H7 (cell line): ENCODE results near the gene HAGH. TPM values are rescaled to one million over a fixed set of nuclear protein-coding genes. Genes with fewer than 3 reads are reported as not detected.
"Not testable (repeated sequence)": the region's sequence is repeated elsewhere in the genome, so short reads cannot be mapped to it uniquely, and the experiment has no call there.

Experiments
- DNase-seq: peaks from one replicate; pipeline ENCODE4 v3.0.0; 2012
- H3K27me3 ChIP-seq: 2 replicates; pipeline ENCODE4 v1.6.0; 2011; ENCODE audit warnings: mild to moderate bottlenecking, low read length; ENCODE audit not compliant: control insufficient read depth, insufficient read depth
- H3K36me3 ChIP-seq: replicated peaks from 2 replicates; pipeline ENCODE4 v1.5.1; 2011; ENCODE audit warnings: low read length; ENCODE audit not compliant: control insufficient read depth, insufficient read depth
- H3K4me3 ChIP-seq: 2 replicates; pipeline ENCODE4 v1.5.1; 2011; ENCODE audit warnings: low read depth, mild to moderate bottlenecking, control low read depth, low read length, moderate library complexity; ENCODE audit not compliant: insufficient read depth
- total RNA-seq: library from RNA; depleted of rRNA; stranded (reverse); fragments of >200 nt; shearing (Covaris generic); gene quantifications from 2 replicates; pipeline ENCODE4 v1.2.3, GENCODE V29; 2014; rRNA removed

Gene HAGH
- 45.6 and 51.8 TPM in 2 replicates for total RNA-seq

DNA sequence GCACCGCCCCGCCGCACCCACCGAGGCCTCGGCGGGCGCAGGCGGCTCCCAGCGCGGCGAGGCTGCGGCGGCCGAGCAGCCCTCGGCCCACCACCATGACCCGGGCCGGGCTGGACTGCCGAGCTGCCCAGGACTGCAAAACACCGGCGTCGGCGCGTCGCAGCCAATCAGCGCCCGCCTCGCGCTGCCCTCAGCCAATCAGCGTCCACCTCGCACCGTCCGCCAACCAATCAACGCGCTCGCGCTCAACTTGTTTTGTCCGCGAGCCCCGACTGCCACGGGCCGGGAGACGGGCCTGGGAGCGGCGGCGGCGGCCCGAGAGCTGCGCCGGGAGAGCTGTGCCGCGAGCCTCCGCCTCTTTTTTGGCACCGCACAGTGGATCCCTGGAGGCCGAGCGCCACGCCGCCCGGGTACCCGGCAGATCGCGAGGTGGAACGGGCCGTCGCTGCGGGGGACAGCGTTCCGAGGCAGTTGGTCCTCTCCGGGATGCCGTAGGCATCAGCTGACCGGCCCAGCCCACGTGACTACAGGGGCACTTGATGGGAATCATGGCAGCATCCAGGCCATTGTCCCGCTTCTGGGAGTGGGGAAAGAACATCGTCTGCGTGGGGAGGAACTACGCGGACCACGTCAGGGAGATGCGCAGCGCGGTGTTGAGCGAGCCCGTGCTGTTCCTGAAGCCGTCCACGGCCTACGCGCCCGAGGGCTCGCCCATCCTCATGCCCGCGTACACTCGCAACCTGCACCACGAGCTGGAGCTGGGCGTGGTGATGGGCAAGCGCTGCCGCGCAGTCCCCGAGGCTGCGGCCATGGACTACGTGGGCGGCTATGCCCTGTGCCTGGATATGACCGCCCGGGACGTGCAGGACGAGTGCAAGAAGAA is at the start of gene HAGH, which contains the start of gene FAHD1:
Gene HAGH (minus strand): TSS at position 135 of the 883 bp plus-strand sequence. CDS start 38 bp downstream, at position 97.
Gene FAHD1 (plus strand): TSS at position 516 of the 883 bp plus-strand sequence. CDS start 33 bp downstream, at position 549.
- DNase-seq = peak; percentile 100
- Histone ChIP-seq H3K4me3 (peak within 1 kb of the TSS; percentile 96), H3K36me3 (peaks cover 1% of the 10 kb centered on the region), H3K27me3 (peaks cover 2% of the 10 kb centered on the region; the same call in 1 of the 2 replicates)

DNA sequence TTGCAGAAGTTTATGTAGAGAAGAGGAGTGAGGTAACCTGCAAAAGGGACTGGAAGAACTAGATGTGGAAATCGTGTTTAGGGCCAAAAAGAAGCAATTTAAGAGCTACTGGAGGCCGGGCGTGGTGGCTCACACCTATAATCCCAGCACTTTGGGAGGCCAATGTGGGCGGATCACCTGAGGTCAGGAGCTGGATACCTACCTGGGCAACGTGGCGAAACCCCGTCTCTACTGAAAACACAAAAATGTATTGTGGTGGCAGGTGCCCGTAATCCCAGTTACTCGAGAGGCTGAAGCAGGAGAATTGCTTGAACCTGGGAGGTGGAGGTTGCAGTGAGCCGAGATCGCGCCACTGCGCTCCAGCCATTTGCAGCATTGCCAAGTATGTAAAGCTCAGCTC is 49.4 kb upstream of the HAGH start:
- peaks cover 18% of the 10 kb centered on the region for H3K27me3 ChIP-seq
- not testable (repeated sequence) for DNase-seq, H3K36me3 ChIP-seq, H3K4me3 ChIP-seq

DNA sequence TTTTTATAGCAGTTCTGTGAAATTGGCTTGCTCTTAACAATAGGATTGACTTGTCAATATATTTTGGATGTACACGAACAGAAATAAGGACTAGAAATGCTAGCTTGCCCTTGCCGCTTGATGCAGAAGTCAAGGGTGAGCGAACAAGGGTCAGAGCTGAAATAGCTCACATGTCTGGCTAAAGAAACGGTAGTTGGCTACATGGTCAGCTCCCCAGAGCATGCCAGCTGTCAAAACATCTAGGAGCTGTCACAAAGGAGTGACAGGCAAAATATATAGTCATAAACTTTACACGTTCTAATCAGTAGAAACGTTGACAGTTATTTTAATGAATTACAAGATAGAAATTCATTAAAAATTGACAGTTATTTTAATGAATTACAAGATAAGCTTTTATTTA is 48.2 kb upstream of the HAGH start:
- Histone ChIP-seq H3K36me3 (no peaks in the 10 kb centered on the region), H3K27me3 (peaks cover 18% of the 10 kb centered on the region), H3K4me3 (no peak overlapping the region)
- DNase-seq = no peak

DNA sequence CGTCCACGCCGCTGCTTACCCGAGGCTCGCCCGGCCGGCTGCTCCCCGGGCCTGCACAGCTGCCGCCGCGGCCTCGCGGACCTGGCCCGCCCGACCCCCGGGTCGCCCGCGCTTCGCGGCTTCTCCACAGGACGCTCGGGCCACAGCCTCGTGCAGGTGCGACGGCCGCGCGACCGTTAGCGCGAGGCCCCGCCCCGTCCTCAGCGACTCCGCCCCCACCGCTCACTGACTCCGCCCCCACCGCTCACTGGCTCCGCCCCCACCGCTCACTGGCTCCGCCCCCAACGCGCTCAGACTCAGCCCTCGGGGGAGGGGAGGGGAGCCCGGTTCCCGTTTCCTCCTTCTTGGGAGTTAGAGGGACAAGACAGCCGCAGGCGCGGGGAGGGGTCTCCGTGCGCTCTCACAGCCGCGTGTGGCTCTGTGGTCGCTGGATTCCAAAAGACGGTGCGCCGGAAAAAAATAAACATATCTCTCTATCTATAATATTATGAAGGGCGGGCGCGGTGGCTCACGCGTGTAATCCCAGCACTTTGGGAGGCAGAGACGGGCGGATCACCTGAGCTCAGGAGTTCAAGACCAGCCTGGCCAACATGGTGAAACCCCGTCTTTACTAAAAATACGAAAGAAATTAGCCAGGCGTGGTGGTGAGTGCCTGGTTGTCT is 45.5 kb upstream of the HAGH start, which contains the start of gene MEIOB:
Gene MEIOB (minus strand): TSS at position 191 of the 662 bp plus-strand sequence. CDS start 3,989 bp downstream, outside the sequence.
- DNase-seq = peak; percentile 95
- H3K27me3 ChIP-seq = peaks cover 15% of the 10 kb centered on the region
- H3K36me3 ChIP-seq = no peaks in the 10 kb centered on the region
- H3K4me3 ChIP-seq = peak within 1 kb of the TSS; percentile 43

DNA sequence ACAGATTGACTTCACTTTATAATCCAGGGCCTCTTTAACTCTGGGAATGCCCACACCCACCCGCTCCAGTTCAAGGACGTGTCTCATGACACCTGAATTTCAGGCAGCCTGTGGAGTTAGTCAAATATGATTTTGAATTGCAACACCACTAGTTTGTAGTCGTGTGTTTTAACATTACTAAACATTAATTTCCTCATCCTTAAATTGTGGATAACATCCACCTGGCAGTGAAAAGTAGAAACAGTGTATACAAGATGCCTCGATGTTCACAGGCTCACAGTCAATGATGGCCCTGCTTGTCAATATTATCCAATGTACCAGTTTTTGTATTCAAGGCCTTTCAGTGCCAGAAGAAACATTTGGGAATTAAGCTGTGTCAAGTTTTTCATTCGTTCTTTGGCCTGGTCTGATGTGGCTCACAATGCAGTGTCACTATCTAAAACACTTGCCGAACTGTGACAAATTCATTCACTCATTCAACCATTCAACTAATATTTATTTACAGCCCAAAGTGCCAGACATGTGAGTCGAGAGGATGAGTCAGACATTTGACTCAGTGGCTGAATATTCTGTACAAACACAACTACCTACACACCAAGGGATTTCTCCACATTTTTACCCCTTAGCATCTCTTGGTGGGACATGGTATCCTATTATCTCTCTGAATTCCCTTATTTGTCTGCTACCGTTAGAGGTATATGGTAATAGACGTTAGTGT is 43.9 kb upstream of the HAGH start:
- peaks cover 15% of the 10 kb centered on the region for H3K27me3 ChIP-seq
- no peak overlapping the region for H3K4me3 ChIP-seq
- no peaks in the 10 kb centered on the region for H3K36me3 ChIP-seq
- DNase-seq = no peak

DNA sequence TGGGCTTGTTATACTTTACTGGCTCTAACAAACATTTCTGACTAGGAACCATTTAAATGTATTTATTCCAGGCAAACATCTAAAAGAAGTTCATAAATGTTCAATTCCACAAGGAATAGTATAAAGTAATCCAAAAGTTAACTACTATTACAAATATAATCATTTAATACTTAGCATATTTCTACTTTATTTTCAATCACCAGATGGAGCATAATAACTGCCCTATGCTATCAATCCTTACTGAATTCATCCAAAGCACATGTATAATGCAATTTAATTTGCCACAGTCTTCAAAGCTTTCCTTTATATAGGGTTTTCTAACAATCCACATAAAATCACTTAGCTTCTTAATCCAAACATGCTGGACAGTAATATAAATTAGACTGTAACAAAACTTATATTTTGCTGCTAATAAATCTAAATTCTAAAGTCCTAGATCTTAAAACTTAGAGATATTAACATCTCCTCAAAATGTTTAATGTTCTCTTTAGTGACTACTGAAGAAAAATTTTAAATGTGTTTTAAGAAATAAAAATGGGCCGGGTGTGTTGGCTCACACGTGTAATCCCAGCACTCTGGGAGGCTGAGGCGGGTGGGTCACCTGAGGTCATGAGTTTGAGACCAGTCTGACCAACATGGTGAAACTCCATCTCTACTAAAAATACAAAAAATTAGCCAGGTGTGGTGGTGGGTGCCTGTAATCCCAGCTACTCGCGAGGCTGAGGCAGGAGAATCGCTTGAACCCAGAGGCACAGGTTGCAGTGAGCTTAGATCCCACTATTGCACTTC is 39.5 kb upstream of the HAGH start:
- no peak for DNase-seq
- H3K4me3 ChIP-seq = no peak overlapping the region
- no peaks in the 10 kb centered on the region; the same call in 1 of the 2 replicates for H3K27me3 ChIP-seq
- no peaks in the 10 kb centered on the region for H3K36me3 ChIP-seq

DNA sequence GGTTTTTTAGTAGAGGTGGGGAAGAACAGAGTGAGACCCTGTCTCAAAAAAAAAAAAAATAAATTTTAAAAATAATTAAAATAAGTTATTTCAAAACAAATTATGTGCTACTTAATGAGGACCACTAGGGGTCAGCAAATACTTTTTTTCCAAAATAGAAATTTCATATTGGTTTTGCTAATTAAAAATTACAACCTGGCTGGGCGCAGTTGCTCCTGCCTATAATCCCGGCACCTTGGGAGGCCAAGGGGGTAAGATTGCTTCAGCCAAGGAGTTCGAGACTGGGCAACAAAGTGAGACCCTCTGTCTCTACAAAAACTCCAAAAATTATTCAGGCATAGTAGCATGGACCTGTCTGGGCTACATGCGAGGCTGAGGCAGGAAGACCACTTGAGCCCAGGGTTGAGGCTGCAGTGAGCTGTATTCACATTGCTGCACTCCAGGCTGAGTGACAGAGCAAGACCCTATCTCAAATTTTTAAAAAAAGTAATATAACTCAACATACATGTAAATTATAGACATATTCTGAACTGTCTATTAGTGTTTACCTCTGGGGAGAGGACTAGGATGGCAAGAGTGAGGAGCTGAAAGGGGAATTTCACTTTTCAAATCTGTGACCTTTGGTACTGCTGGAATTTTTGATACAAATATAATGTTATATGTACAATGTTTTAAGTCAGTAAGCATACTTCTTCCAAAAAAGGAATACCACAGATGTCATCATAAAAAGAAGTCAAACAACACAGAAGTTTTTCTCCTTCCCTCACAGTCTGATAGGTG is 37.2 kb upstream of the HAGH start:
- H3K27me3 ChIP-seq = peaks cover 4% of the 10 kb centered on the region; the same call in 1 of the 2 replicates
- no peak overlapping the region for H3K4me3 ChIP-seq
- DNase-seq = no peak
- no peaks in the 10 kb centered on the region for H3K36me3 ChIP-seq

DNA sequence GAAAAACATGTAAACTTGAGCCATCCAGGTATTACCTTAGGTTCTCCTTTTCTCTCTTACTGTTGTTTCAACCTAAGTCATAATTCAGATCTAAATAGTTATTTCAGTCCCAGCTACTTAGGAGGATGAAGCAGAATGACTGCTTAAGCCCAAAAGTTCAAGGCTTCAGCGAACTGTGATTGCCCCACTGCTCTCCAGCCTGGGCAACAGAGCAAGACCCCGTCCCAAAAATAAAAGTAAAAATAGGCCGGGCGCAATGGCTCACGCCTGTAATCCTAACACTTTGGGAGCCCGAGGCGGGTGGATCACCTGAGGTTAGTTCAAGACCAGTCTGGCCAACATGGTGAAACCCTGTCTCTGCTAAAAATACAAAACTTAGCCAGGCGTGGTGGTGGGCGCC is 35.8 kb upstream of the HAGH start:
- Histone ChIP-seq H3K36me3 (no peaks in the 10 kb centered on the region), H3K4me3 (no peak overlapping the region), H3K27me3 (peaks cover 9% of the 10 kb centered on the region; the same call in 1 of the 2 replicates)
- no peak for DNase-seq

DNA sequence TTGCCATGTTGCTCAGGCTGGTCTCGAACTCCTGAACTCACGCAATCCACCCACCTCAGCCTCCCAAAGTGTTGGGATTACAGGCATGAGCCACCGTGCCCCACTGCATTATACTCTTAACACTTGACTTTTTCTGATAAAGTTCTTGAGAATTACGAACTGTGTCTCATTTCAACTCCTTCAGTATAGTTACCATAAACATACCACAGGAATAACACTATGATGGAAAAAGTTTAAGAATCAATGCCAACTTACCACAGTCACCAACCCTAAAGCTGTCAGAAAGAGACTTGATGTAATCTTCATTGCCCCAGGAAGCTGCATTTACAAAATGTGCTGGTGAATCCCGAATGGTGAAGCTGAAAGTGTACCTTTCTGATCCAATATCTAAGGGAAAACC is 35.1 kb upstream of the HAGH start:
- Histone ChIP-seq H3K27me3 (peaks cover 9% of the 10 kb centered on the region; the same call in 1 of the 2 replicates), H3K36me3 (no peaks in the 10 kb centered on the region), H3K4me3 (no peak overlapping the region)
- DNase-seq = no peak

DNA sequence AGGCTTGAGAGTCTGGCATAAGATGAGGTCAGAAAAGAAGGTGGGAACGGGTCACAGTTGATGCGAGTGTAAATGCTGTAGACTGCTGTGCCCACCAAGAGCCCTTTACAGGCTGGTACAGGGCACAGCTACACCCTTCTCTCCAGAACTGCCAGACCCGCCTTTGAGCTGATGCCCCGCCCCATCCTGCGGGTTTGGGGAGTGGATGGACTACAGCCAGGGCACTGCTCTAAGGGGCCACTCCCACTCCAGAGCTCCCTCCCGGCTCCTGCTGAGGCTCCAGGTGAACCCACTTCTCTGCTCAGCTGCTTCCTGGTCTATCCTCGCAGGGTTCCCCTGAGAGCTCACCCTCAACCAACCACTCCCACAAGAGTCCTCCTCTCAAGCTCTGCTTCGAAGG is 33.0 kb upstream of the HAGH start:
- no peaks in the 10 kb centered on the region for H3K36me3 ChIP-seq
- peak; percentile 47 for DNase-seq
- peaks cover 9% of the 10 kb centered on the region; the same call in 1 of the 2 replicates for H3K27me3 ChIP-seq
- no peak overlapping the region for H3K4me3 ChIP-seq

DNA sequence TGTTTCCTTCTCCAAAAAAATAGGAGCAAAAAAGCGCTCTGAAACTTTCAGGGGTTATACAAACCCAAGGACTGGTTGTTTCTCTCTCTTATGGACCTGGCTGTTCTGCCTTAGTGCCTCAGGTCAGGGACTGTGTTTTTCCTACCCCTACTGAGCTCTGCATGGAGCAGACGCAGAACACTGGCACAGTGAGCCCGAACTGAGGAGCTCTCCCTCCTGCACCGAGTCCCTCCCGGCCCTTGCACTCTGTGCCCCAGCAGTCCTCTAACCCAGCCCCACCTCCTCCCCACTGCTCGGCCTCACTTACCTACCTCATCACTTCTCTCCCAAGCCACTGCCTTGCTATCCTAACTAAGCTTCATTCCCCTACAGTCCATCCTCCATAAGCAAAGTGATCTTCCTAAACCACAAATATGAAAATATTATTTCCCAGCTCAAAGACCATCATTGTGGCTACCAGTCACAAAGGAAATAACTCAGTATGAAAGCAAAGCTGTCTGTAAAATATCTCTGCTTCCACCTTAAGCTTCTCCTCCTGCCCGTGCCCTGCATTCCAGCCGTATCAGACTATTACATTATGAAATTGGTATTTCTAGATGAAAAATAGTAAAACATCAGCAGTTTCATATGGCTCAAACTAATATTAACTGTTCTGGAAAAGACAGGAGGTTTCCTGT is 31.7 kb upstream of the HAGH start:
- Histone ChIP-seq H3K27me3 (peaks cover 9% of the 10 kb centered on the region; the same call in 1 of the 2 replicates), H3K36me3 (no peaks in the 10 kb centered on the region), H3K4me3 (no peak overlapping the region)
- peak; percentile 39 for DNase-seq

DNA sequence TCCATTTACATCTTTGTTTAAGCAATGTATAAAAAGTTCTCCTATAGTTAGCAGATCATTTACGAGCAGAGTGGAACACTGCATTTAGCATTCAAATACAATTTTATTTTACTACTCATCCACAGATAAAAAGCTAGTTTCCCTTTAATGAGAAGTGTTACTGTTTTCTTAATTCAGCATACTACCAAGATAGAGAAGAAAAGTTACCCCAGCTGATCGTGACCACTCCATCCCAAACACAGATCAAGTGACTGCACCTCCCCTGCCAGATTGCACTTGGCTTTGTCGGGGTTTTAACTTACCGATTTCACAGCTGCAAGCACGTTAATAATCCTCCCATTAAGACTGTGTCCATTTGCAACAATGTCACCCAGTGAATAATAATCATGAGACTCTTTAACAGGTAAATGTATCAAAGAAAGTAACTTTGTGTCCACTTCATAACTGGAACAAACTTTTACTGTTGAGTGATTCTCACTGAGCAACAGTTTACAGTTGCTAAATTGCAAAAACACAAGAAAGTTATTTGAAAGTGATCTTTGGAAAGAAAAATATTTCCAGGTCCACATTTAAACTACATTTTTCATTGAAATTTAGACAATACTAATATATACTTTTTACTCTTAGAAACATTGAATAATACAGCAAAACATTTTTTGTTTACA is 30.9 kb upstream of the HAGH start:
- DNase-seq = no peak
- no peak overlapping the region for H3K4me3 ChIP-seq
- H3K36me3 ChIP-seq = no peaks in the 10 kb centered on the region
- H3K27me3 ChIP-seq = peaks cover 9% of the 10 kb centered on the region; the same call in 1 of the 2 replicates
